ENCODE measurements around the gene PPP4R4. TPM values are rescaled to one million over a fixed set of nuclear protein-coding genes. Genes with fewer than 3 reads are reported as not detected.
A peak's percentile ranks its signal among the peaks of the same experiment; 100 is the strongest.

PPP4R4 gene
- total RNA-seq, 1 donor from 2014 or later = 12.8 TPM

DNA sequence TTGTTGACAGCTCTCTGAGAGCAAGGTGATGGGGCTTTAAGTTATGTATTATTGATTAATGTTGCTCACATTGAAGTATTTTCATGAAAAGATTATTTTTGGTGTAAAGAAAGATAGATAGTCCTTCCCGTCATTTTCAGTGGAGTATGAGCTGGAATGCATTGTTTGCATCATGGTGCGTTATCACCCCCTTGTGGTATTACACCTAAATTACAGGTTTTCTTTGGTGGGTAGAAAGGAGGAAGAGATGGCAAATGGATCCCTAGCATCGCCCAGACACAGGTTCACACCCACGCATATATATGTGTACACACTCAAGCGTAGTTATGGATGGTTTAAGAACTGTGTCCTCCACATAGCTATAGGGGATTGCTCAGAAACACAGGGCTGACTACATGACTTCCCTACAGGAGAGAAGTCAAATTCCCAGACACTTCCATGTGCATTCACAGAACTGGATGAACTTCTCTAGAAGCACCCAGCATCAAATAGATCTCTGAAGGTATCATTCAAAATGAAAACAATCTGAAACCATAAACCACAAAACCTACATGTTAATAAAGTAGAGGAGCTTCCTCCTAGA, 133.4 kb downstream of the PPP4R4 start:
- no peak for DNase-seq (ENCODE audit: low spot score, unreplicated experiment)
- peaks cover 4% of the 10 kb centered on the region for H3K36me3 Mint-ChIP-seq (ENCODE audit: insufficient read depth)
- TF ChIP-seq, protein P1, sequence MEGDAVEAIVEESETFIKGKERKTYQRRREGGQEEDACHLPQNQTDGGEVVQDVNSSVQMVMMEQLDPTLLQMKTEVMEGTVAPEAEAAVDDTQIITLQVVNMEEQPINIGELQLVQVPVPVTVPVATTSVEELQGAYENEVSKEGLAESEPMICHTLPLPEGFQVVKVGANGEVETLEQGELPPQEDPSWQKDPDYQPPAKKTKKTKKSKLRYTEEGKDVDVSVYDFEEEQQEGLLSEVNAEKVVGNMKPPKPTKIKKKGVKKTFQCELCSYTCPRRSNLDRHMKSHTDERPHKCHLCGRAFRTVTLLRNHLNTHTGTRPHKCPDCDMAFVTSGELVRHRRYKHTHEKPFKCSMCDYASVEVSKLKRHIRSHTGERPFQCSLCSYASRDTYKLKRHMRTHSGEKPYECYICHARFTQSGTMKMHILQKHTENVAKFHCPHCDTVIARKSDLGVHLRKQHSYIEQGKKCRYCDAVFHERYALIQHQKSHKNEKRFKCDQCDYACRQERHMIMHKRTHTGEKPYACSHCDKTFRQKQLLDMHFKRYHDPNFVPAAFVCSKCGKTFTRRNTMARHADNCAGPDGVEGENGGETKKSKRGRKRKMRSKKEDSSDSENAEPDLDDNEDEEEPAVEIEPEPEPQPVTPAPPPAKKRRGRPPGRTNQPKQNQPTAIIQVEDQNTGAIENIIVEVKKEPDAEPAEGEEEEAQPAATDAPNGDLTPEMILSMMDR (IDR thresholded peaks at IDR 0.05; ENCODE audit: unreplicated experiment) = peak; percentile 45
- peaks cover 3% of the 10 kb centered on the region for H3K4me1 Mint-ChIP-seq (ENCODE audit: low read depth)
- no peak overlapping the region for H3K27ac Mint-ChIP-seq
- H3K4me3 Mint-ChIP-seq (ENCODE audit: low read depth) = no peak overlapping the region
- no peaks in the 10 kb centered on the region for H3K27me3 Mint-ChIP-seq
- H3K9me3 Mint-ChIP-seq (ENCODE audit: low read depth) = peaks cover 14% of the 10 kb centered on the region

DNA sequence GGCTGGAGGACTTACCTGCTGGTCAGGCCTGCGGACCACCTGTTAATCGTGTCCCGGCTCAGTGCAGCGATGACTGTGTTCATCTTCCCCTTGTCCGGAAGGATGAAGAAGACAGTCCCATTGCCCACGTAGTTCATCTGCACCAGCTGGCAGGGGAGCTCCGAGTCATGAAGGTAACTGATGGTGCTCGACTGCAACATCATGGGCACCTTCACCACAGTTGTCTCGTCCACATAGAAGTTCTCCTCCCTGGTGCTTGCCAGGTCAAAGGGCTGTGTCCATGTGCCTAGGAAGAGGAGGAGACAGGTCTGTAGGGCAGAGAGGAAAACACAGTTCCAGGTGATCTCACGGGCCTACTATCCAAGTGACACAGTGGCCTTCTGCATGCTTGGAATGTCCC, 135.6 kb downstream of the PPP4R4 start:
- TF ChIP-seq, protein P1 (IDR thresholded peaks at IDR 0.05; ENCODE audit: unreplicated experiment) = no peak
- H3K27ac Mint-ChIP-seq = no peak overlapping the region

DNA sequence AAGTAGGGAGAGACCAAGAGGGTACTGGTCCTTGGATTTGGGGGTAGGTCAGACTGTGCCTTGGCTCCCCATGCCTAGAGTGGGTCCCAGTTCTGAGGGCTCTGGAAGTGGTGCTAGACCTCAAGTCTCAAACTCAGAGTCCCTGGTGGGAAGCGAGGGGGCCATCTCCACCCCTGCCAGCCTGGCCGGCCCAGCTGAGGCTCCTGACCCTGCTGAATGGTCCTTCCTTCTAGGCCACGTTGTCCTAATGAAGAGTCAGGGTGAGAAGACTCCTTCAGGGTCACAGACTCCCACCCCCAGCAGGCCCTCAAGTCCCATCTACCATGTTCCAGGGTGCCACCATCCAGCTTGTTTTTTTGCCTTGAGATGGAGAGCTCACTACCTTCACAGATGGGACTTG, 136.1 kb downstream of the PPP4R4 start:
- H3K9me3 Mint-ChIP-seq (ENCODE audit: low read depth) = peaks cover 12% of the 10 kb centered on the region
- H3K36me3 Mint-ChIP-seq (ENCODE audit: insufficient read depth) = peaks cover 4% of the 10 kb centered on the region
- no peaks in the 10 kb centered on the region for H3K27me3 Mint-ChIP-seq
- TF ChIP-seq, protein P1 (IDR thresholded peaks at IDR 0.05; ENCODE audit: unreplicated experiment) = no peak
- DNase-seq (ENCODE audit: low spot score, unreplicated experiment) = no peak
- no peak overlapping the region for H3K4me3 Mint-ChIP-seq (ENCODE audit: low read depth)
- no peak overlapping the region for H3K27ac Mint-ChIP-seq
- H3K4me1 Mint-ChIP-seq (ENCODE audit: low read depth) = peaks cover 3% of the 10 kb centered on the region

More for the DNA sequence above, 135.6 kb downstream of the PPP4R4 start:
- Mint-ChIP-seq H3K27me3 (no peaks in the 10 kb centered on the region), H3K4me3 (ENCODE audit: low read depth) (no peak overlapping the region), H3K9me3 (ENCODE audit: low read depth) (peaks cover 12% of the 10 kb centered on the region), H3K4me1 (ENCODE audit: low read depth) (peaks cover 3% of the 10 kb centered on the region), H3K36me3 (ENCODE audit: insufficient read depth) (peaks cover 4% of the 10 kb centered on the region)
- no peak for DNase-seq (ENCODE audit: low spot score, unreplicated experiment)

- TF ChIP-seq, protein P1 (IDR thresholded peaks at IDR 0.05; ENCODE audit: unreplicated experiment) = no peak
- no peak overlapping the region for H3K4me3 Mint-ChIP-seq (ENCODE audit: low read depth)
- peaks cover 2% of the 10 kb centered on the region for H3K36me3 Mint-ChIP-seq (ENCODE audit: insufficient read depth)
- H3K27ac Mint-ChIP-seq = no peak overlapping the region
- H3K27me3 Mint-ChIP-seq = no peaks in the 10 kb centered on the region
- H3K9me3 Mint-ChIP-seq (ENCODE audit: low read depth) = peaks cover 8% of the 10 kb centered on the region
- H3K4me1 Mint-ChIP-seq (ENCODE audit: low read depth) = peaks cover 3% of the 10 kb centered on the region
- DNase-seq (ENCODE audit: low spot score, unreplicated experiment) = no peak
Measured at GRCh38 chr14:94312481-94313246, 138.5 kb downstream of the PPP4R4 start.

DNA sequence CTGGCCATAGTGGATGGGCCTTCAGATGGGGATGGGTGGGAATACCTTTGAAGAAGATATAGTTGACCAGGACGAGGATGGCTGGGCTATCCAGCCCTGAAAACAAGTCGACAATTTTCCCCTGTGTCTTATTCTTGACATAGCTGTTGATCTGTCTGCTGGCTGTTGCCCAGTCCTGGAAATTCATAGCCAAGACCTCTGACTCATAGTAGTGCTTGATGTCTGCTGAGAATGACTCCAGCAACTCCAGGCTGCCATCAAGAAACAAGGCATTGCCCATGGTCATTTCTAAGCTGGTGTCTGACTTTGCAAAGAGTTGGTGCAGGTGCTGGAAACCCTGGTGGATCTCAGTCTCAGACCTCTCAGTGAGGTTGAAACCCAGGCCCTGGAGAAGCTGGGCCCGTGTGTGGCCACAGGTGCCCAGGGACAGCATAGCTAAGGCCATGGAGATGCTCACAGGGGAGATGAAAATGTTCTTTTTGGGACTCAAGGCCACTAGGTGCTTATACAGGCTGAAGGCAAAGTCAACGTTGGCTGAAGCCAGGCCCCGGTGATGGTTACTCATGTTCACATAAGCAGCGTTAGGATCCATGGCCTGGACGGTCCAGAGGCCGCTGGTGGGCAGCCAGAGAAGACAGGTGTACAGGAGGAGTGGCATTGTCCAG, 140.0 kb downstream of the PPP4R4 start:
- no peak overlapping the region for H3K4me3 Mint-ChIP-seq (ENCODE audit: low read depth)

More for the DNA sequence above, 140.0 kb downstream of the PPP4R4 start:
- Mint-ChIP-seq H3K27me3 (no peaks in the 10 kb centered on the region), H3K9me3 (ENCODE audit: low read depth) (no peaks in the 10 kb centered on the region), H3K36me3 (ENCODE audit: insufficient read depth) (no peaks in the 10 kb centered on the region), H3K27ac (no peak overlapping the region), H3K4me1 (ENCODE audit: low read depth) (peaks cover 2% of the 10 kb centered on the region)
- TF ChIP-seq, protein P1 (IDR thresholded peaks at IDR 0.05; ENCODE audit: unreplicated experiment) = no peak
- no peak for DNase-seq (ENCODE audit: low spot score, unreplicated experiment)
